NCI-H345 treated with DMSO at 0.1 percent for 48 hours (cell line): ENCODE measurements around the gene A2ML1.
"Not testable (repeated sequence)": the region's sequence is repeated elsewhere in the genome, so short reads cannot be mapped to it uniquely, and the experiment has no call there.

Experiments used
- DNase-seq: peaks from one replicate; lab custom pipeline; 2025; ENCODE audit not compliant: unreplicated experiment; lab: John Stamatoyannopoulos, UW

The A2ML1 gene

GRCh38 chr12:8849876-8850275 lies 27.5 kb downstream of the A2ML1 start:
- no peak for DNase-seq

- no peak for DNase-seq
These were observed 29.7 kb downstream of the A2ML1 start for GRCh38 chr12:8852119-8852518.

DNA sequence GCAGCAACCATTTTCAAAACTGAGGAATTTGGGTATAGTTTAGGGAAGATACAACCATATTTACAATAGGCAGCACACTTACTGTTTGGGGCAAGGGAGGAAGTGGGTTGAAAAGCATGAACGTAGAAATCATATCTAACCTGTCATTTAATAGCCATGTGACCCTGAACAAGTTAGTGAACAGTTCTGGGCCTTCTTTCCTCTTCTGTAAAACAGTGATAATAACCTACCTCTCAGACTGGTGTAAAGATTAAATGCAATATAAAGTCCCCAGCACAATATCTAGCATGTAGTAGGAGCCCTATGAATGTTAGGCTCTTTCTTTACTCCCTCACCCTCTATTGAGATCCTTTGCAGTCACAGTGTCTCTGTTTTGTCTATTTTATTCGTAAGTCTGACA lies 33.5 kb downstream of the A2ML1 start:
- no peak for DNase-seq

GRCh38 chr12:8859448-8859847 lies 37.0 kb downstream of the A2ML1 start:
- not testable (repeated sequence) for DNase-seq

GRCh38 chr12:8860165-8860961 lies 37.9 kb downstream of the A2ML1 start:
- peak; percentile 3 for DNase-seq

GRCh38 chr12:8866429-8866828 lies 44.0 kb downstream of the A2ML1 start:
- DNase-seq: no peak

DNA sequence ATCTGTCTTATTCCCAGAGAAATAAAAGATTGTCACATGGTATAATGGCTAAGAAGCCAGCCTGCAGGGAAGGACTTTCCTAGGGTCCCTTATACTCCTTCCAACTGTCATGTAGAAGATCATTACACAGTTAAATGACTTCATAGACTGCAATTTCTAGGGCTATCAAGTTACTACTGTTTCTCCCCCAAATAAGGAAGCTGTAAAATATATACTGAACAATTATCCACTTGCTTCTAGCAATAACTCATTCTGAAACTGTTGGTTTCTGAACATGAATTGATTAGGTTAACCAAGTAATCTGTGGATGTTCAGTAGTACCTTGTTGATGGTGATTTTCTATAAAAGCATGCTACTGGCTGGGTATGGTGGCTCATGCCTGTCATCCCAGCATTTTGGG lies 44.6 kb downstream of the A2ML1 start:
- DNase-seq: no peak

- DNase-seq: no peak
These were observed 45.4 kb downstream of the A2ML1 start for GRCh38 chr12:8867786-8868185.

- DNase-seq: no peak
These were observed 48.2 kb downstream of the A2ML1 start for GRCh38 chr12:8870586-8870985.

- DNase-seq: no peak
These were observed 48.6 kb downstream of the A2ML1 start for GRCh38 chr12:8871068-8871467.

DNA sequence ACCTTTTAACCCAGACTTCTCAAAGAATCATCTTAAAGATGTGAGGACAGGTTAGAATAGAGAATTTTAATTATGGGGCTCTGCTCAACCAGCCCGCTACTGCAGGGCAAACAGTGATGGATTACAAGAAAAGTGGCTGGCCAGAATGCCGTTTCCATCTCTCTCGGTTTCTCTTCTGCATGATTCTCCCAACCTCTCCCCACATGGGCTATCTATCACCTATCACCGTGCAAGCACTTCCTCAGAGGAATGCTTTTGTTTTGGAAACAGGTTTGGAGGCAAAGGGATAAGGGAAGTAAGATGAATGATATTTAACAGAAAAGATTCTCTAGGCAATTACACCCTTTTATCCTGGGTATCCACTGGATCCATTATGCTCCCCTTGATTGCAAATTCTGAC lies 54.5 kb downstream of the A2ML1 start:
- no peak for DNase-seq

GRCh38 chr12:8886502-8887284 lies 64.3 kb downstream of the A2ML1 start:
- DNase-seq: no peak

GRCh38 chr12:8887285-8887715 lies 64.9 kb downstream of the A2ML1 start:
- DNase-seq: no peak

DNA sequence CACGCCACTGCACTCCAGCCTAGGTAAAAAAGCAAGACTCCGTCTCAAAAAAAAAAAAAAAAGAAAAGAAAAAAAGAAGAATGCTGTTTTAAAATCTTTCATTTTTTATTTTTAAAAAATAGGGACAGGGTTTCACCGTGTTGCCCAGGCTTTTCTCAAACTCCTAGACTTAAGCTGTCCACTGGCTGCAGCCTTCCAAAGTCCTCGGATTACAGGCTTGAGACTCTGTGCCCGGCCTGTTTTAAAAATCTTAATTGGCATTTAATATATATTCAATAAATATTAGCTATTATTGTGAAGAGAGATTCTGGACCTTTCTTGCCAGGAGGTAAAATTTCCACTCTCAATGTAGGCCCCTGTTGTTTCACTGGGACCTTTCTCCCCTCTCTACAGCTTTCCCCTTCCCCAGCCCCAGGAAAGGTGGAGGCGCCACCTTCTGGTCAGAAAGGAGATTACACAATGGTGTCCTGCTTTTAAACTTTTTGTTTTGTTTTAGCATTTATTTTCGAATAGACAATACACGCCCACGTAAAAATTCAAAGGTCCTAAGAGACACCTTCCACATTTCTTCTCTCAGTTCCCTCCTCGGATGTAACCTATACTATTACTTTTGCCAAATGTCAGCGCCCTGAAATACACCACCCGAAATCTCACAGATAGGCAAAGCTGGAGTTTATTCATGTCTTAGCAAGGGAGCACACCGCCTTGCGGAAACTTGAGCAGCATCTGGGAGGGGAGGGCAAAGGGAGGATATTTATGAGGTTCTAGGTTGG lies 68.1 kb downstream of the A2ML1 start:
- DNase-seq: peak; percentile 14

GRCh38 chr12:8891976-8892375 lies 69.6 kb downstream of the A2ML1 start:
- no peak for DNase-seq

- no peak for DNase-seq
These were observed 72.0 kb downstream of the A2ML1 start for GRCh38 chr12:8894378-8894777.

GRCh38 chr12:8894986-8895385 lies 72.6 kb downstream of the A2ML1 start:
- DNase-seq: no peak

- no peak for DNase-seq
These were observed 74.7 kb downstream of the A2ML1 start for GRCh38 chr12:8897081-8897480.

DNA sequence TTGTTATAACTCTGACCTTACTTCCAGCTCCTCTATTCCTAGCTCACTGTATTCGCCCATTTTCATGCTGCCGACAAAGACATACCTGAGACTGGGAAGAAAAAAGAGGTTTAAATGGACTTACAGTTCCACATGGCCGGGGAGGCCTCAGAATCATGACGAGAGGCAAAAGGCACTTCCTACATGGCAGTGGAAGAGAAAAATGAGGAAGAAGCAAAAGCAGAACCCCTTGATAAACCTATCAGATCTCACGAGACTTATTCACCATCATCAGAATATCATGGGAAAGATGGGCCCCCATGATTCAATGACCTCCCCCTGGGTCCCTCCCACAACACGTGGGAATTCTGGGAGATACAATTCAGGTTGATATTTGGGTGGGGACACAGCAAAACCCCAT lies 77.4 kb downstream of the A2ML1 start:
- no peak for DNase-seq

DNA sequence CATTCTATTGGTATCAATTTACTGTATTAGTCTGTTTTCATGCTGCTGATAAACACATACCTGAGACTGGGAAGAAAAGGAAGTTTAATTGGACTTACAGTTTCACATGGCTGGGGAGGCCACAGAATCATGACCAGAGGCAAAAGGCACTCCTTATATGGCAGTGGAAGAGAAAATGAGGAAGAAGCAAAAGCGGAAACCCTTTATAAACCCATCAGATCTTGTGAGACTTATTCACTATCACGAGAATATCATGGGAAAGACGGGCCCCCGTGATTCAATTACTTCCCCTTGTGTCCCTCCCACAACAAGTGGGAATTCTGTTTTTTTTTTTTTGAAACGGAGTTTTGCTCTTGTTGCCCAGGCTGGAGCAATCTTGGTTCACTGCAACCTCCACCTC lies 80.3 kb downstream of the A2ML1 start:
- not testable (repeated sequence) for DNase-seq

DNA sequence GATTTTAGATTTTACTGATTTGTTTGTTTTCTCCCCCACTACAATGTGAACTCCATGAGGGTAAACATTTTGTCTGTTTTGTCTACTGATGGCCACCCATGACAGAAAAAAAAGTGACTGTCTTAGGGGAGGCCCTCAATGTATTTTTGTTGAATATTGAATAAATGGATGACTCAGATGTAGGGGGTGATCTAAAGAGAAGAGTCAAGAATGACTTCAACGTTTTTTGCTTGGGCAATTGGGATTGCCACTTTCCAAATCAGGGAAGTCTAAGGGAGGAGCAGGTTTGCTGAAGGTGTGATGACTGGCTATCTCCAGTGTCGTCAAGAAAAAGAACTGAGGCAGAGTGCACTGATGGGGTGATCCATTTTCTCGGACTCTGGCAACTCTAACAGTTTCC lies 81.2 kb downstream of the A2ML1 start:
- no peak for DNase-seq

DNA sequence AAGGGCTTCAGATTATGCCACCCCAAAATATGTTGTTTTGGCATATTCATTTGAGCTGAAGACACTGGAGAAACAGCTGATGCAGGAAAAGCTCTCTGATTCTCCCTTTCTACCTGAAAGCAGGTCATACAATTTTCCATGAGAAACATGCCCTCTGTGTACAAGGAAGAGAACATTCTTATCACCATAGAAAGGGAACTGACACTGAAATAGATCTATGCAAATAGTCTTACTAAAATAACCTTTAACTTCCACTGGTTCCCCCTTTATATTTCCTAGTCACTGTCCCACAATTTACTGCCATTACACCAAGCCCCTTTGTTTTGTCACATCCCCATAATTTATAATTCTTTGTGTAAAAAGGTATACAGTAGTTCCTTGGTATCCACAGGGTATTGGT lies 82.2 kb downstream of the A2ML1 start:
- no peak for DNase-seq
